Endothelial cell (in vitro differentiated cells): ENCODE results near the gene NES. TPM values are rescaled to one million over a fixed set of nuclear protein-coding genes. Genes with fewer than 3 reads are reported as not detected.

Source experiments
- DNase-seq: peaks from one replicate; pipeline ENCODE4 v3.0.0; 2021; ENCODE audit warnings: low spot score
- H3K27ac Mint-ChIP-seq: one replicate; pipeline ENCODE4 v1.8.0; 2021; ENCODE audit warnings: mixed read lengths, inconsistent platforms; ENCODE audit not compliant: unreplicated experiment
- H3K27me3 Mint-ChIP-seq: one replicate; pipeline ENCODE4 v1.8.0; 2021; ENCODE audit warnings: mild to moderate bottlenecking, moderate library complexity, mixed read lengths, inconsistent platforms; ENCODE audit not compliant: unreplicated experiment
- H3K36me3 Mint-ChIP-seq: one replicate; pipeline ENCODE4 v1.8.0; 2021; ENCODE audit warnings: mild to moderate bottlenecking, low read depth, mixed read lengths, inconsistent platforms; ENCODE audit not compliant: unreplicated experiment
- H3K4me1 Mint-ChIP-seq: one replicate; pipeline ENCODE4 v1.8.0; 2021; ENCODE audit warnings: mild to moderate bottlenecking, mixed read lengths, inconsistent platforms; ENCODE audit not compliant: unreplicated experiment
- H3K4me3 Mint-ChIP-seq: one replicate; pipeline ENCODE4 v1.8.0; 2021; ENCODE audit warnings: mild to moderate bottlenecking, mixed read lengths, inconsistent platforms; ENCODE audit not compliant: unreplicated experiment
- H3K9me3 Mint-ChIP-seq: one replicate; pipeline ENCODE4 v1.8.0; 2021; ENCODE audit warnings: mixed read lengths, inconsistent platforms; ENCODE audit not compliant: unreplicated experiment
- total RNA-seq: library from RNA; stranded (reverse); fragmentation: NEBNext Ultra II Directional; extraction: Animal tissue kit (Norgen Biotek cat#: 25700); gene quantifications from one replicate; pipeline ENCODE4 v1.2.1, GENCODE V29; 2021; ENCODE audit not compliant: unreplicated experiment
- TF ChIP-seq, protein P1 (sequence below): fragments of 200-600 bp; sonication (generic); IDR thresholded peaks from one replicate; pipeline ENCODE4 v1.5.0; 2021; ENCODE audit warnings: antibody characterized with exemption; ENCODE audit not compliant: unreplicated experiment

The NES gene
- total RNA-seq, 1 donor from 2014 or later = 111 TPM

DNA sequence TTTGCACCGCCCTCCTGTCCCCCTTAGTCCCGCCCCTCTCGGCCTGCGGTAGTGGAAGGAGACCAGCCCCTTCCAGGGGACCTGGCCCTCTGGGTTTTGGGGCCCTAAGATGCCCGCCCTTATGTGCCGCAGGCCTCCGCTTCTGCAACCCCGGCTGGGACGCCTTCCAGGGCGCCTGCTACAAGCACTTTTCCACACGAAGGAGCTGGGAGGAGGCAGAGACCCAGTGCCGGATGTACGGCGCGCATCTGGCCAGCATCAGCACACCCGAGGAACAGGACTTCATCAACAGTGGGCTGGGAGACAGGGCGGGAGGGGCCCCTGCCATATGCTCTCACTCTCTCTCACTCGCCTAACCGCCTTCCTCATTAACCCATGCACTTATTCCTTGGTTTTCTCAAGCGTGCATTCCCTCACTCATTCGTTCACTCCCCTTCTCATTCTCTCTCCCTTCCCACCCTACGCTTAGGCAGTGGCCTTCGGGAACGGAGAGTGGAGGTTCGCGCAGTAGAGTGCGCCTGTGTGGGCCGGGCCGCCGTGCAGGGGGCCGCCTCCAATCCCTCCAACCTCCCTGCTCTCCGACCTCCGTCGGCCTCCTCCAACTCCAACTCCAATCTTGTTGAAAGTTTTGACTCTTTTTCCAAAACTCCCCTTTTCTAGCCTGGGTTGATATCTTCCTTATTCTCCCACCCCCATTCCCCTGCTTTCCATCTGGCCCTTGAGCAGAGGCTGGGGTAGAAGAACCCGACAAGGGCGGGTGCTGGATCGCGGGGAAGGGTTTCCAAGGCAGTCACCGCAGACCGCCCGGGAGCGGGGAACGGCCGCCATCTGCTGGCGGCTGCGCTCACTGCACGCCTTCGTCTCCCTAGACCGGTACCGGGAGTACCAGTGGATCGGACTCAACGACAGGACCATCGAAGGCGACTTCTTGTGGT is 20.1 kb downstream of the NES start:
- peak overlapping the region; percentile 44 for H3K4me3 Mint-ChIP-seq
- peaks cover 35% of the 10 kb centered on the region for H3K27me3 Mint-ChIP-seq
- TF ChIP-seq, protein P1, sequence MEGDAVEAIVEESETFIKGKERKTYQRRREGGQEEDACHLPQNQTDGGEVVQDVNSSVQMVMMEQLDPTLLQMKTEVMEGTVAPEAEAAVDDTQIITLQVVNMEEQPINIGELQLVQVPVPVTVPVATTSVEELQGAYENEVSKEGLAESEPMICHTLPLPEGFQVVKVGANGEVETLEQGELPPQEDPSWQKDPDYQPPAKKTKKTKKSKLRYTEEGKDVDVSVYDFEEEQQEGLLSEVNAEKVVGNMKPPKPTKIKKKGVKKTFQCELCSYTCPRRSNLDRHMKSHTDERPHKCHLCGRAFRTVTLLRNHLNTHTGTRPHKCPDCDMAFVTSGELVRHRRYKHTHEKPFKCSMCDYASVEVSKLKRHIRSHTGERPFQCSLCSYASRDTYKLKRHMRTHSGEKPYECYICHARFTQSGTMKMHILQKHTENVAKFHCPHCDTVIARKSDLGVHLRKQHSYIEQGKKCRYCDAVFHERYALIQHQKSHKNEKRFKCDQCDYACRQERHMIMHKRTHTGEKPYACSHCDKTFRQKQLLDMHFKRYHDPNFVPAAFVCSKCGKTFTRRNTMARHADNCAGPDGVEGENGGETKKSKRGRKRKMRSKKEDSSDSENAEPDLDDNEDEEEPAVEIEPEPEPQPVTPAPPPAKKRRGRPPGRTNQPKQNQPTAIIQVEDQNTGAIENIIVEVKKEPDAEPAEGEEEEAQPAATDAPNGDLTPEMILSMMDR = peak; percentile 78
- H3K4me1 Mint-ChIP-seq = peaks cover 41% of the 10 kb centered on the region
- peaks cover 21% of the 10 kb centered on the region for H3K36me3 Mint-ChIP-seq
- no peak overlapping the region for H3K27ac Mint-ChIP-seq
- DNase-seq = peak; percentile 85
- H3K9me3 Mint-ChIP-seq = no peaks in the 10 kb centered on the region

- no peak overlapping the region for H3K27ac Mint-ChIP-seq
- no peak overlapping the region for H3K4me3 Mint-ChIP-seq
- H3K4me1 Mint-ChIP-seq = peaks cover 30% of the 10 kb centered on the region
- H3K36me3 Mint-ChIP-seq = peaks cover 21% of the 10 kb centered on the region
- H3K27me3 Mint-ChIP-seq = peaks cover 32% of the 10 kb centered on the region
- TF ChIP-seq, protein P1 = no peak
- DNase-seq = no peak
- no peaks in the 10 kb centered on the region for H3K9me3 Mint-ChIP-seq
These were observed 21.2 kb downstream of the NES start for GRCh38 chr1:156655904-156656516.

GRCh38 chr1:156655151-156655903 is 21.9 kb downstream of the NES start:
- Mint-ChIP-seq H3K9me3 (no peaks in the 10 kb centered on the region), H3K4me3 (no peak overlapping the region), H3K27me3 (peaks cover 31% of the 10 kb centered on the region), H3K27ac (no peak overlapping the region), H3K36me3 (peaks cover 19% of the 10 kb centered on the region), H3K4me1 (peaks cover 23% of the 10 kb centered on the region)
- DNase-seq = no peak
- TF ChIP-seq, protein P1 = no peak

DNA sequence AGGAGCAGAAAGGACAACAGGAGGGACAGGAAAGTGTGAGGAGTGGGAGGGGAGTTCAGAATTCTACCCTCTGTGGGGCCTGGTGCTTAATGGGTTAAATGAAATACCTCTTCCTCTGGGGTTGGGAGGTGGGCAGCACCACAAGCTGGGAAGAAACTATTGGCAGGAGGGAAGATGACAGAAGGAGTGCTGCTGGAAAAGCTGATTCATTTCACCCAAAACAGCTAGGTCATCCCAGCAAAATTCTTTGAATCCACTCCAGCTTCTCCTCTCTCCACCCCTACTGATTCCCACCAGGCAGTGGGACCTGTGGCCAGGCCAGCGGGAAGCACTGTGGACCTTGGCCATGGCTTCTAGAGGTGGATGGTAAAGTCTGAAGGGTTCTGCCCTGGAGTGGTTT is 22.5 kb downstream of the NES start:
- Mint-ChIP-seq H3K36me3 (peaks cover 18% of the 10 kb centered on the region), H3K27me3 (peaks cover 29% of the 10 kb centered on the region), H3K4me1 (peaks cover 19% of the 10 kb centered on the region), H3K4me3 (peak overlapping the region; percentile 65), H3K27ac (no peak overlapping the region), H3K9me3 (no peaks in the 10 kb centered on the region)
- TF ChIP-seq, protein P1 = no peak
- no peak for DNase-seq
